Peyer's patch (tissue), 4 donors: Measurements from ENCODE around the gene LGALS7. TPM values are rescaled to one million over a fixed set of nuclear protein-coding genes. Genes with fewer than 3 reads are reported as not detected.
A peak's percentile ranks its signal among the peaks of the same experiment; 100 is the strongest.

Experiments used
- DNase-seq, 3 donors: peaks; one replicate each; pipeline ENCODE4 v3.0.0-alpha.2; 2017 to 2019
- H3K27ac ChIP-seq, 4 donors: fragments of 200-600 bp; sonication (generic); one replicate each; pipeline ENCODE4 v1.5.1; 2016 to 2019
- H3K27me3 ChIP-seq, 2 donors: fragments of 200-600 bp; sonication (generic); one replicate each; pipeline ENCODE4 v1.5.1; 2019
- H3K36me3 ChIP-seq, 3 donors: fragments of 200-600 bp; sonication (generic); one replicate each; pipeline ENCODE4 v1.5.1; 2016 to 2019
- H3K4me1 ChIP-seq, 4 donors: fragments of 200-600 bp; sonication (generic); one replicate each; pipeline ENCODE4 v1.5.1; 2016 to 2019
- H3K4me3 ChIP-seq, 4 donors: fragments of 200-600 bp; sonication (generic); 1 replicate in 3 of 4; 2 replicates in 1 of 4; pipeline ENCODE4 v1.5.1; 2016 to 2019; ENCODE audit warnings: mild to moderate bottlenecking in 1 of 4
- H3K9me3 ChIP-seq, 4 donors: fragments of 200-600 bp; sonication (generic); one replicate each; pipeline ENCODE4 v1.5.1; 2016 to 2019; ENCODE audit warnings: mild to moderate bottlenecking in 1 of 4
- CTCF ChIP-seq, 6 experiments: fragments of 450-650 bp in 4 of 6; fragments of 200-600 bp in 2 of 6; sonication (generic) in 1 of 6; IDR thresholded peaks; one replicate each; pipeline ENCODE4 v1.5.1; 2017 to 2019; ENCODE audit warnings: antibody characterized with exemption in 6 of 6, mild to moderate bottlenecking in 3 of 6, moderate library complexity in 1 of 6
- POLR2A ChIP-seq, 2 donors: fragments of 450-650 bp; IDR thresholded peaks; one replicate each; pipeline ENCODE4 v1.5.1; 2017; ENCODE audit warnings: antibody characterized with exemption in 2 of 2, mild to moderate bottlenecking in 2 of 2, moderate library complexity in 2 of 2
- total RNA-seq, 4 donors: library from RNA; depleted of rRNA; stranded (reverse); fragments of >200 nt; gene quantifications; one replicate each; pipeline ENCODE4 v1.1.0, GENCODE V29; 2016

The LGALS7 gene
- total RNA-seq, 4 donors from 2014 or later, result not detected

- TF ChIP-seq POLR2A (IDR thresholded peaks at IDR 0.05) (no peak), CTCF (IDR thresholded peaks at IDR 0.05) (no peak)
- Histone ChIP-seq H3K9me3 (no peaks in the 10 kb centered on the region), H3K4me3 (no peak overlapping the region), H3K4me1 (peaks cover 3 to 32% (median 18%) of the 10 kb centered on the region in 4 donors), H3K27me3 (no peaks in the 10 kb centered on the region), H3K36me3 (no peaks in the 10 kb centered on the region), H3K27ac (peak overlapping the region in 1 of 4 donors; percentile 13)
- DNase-seq, result no peak
Observed at GRCh38 chr19:38737921-38738737, 35.2 kb downstream of the LGALS7 start.

- Histone ChIP-seq H3K27me3 (no peaks in the 10 kb centered on the region), H3K9me3 (no peaks in the 10 kb centered on the region), H3K4me3 (peak overlapping the region in 3 of 4 donors; percentile 17 to 63 (median 57)), H3K4me1 (peaks cover 3 to 34% (median 18%) of the 10 kb centered on the region in 4 donors), H3K36me3 (no peaks in the 10 kb centered on the region), H3K27ac (peak overlapping the region in 2 of 4 donors; percentile 13 to 35)
- no peak for TF ChIP-seq CTCF (IDR thresholded peaks at IDR 0.05)
- no peak for TF ChIP-seq POLR2A (IDR thresholded peaks at IDR 0.05)
- DNase-seq, result peak in 1 of 3 donors; percentile 52
Observed at GRCh38 chr19:38737281-38737865, 35.9 kb downstream of the LGALS7 start.

GRCh38 chr19:38736413-38737280, 36.7 kb downstream of the LGALS7 start:
- Histone ChIP-seq H3K27me3 (no peaks in the 10 kb centered on the region), H3K27ac (peak overlapping the region; percentile 32 to 91 (median 71)), H3K4me1 (peaks cover 3 to 39% (median 18%) of the 10 kb centered on the region in 4 donors), H3K36me3 (no peaks in the 10 kb centered on the region), H3K9me3 (no peaks in the 10 kb centered on the region), H3K4me3 (peak overlapping the region; percentile 36 to 63 (median 53))
- TF ChIP-seq POLR2A (IDR thresholded peaks at IDR 0.05) (no peak), CTCF (IDR thresholded peaks at IDR 0.05) (no peak)
- DNase-seq, result peak; percentile 77 to 93 (median 82)

- H3K27ac ChIP-seq, result peak overlapping the region; percentile 32 to 91 (median 71)
- TF ChIP-seq CTCF (IDR thresholded peaks at IDR 0.05) (no peak), POLR2A (IDR thresholded peaks at IDR 0.05) (no peak)
- H3K36me3 ChIP-seq, result peaks cover 0 to 4% (median 0%) of the 10 kb centered on the region in 3 donors
- no peaks in the 10 kb centered on the region for H3K9me3 ChIP-seq
- peaks cover 3 to 46% (median 18%) of the 10 kb centered on the region in 4 donors for H3K4me1 ChIP-seq
- H3K4me3 ChIP-seq, result peak overlapping the region; percentile 36 to 63 (median 53)
- no peaks in the 10 kb centered on the region for H3K27me3 ChIP-seq
- DNase-seq, result peak; percentile 63 to 83 (median 80)
Observed at GRCh38 chr19:38736036-38736412, 37.3 kb downstream of the LGALS7 start.

GRCh38 chr19:38735257-38735686, 38.0 kb downstream of the LGALS7 start:
- Histone ChIP-seq H3K9me3 (no peaks in the 10 kb centered on the region), H3K4me3 (peak overlapping the region; percentile 18 to 54 (median 36)), H3K36me3 (peaks cover 0 to 12% (median 0%) of the 10 kb centered on the region in 3 donors), H3K4me1 (peaks cover 3 to 53% (median 18%) of the 10 kb centered on the region in 4 donors), H3K27me3 (no peaks in the 10 kb centered on the region), H3K27ac (peak overlapping the region; percentile 71 to 87 (median 78))
- DNase-seq, result peak in 2 of 3 donors; percentile 51 to 78
- no peak for TF ChIP-seq CTCF (IDR thresholded peaks at IDR 0.05)
- TF ChIP-seq POLR2A (IDR thresholded peaks at IDR 0.05), result peak in 1 of 2 donors; percentile 36
